B cell (primary cell): ENCODE results near the gene SHMT2. TPM values are rescaled to one million over a fixed set of nuclear protein-coding genes. Genes with fewer than 3 reads are reported as not detected.

Experiments used
- ATAC-seq: fragments of 200-7000 bp; cut with Tn5 transposase; one replicate; pipeline ENCODE4 v1.10.0; 2021; ENCODE audit warnings: low read depth, mild to moderate bottlenecking, moderate number of reproducible peaks, moderate library complexity
- CTCF ChIA-PET: fragments of 350-600 bp; sonication (Branson Sonifier 250); formaldehyde crosslinking; loops from one replicate; lab custom pipeline; 2021; ENCODE audit warnings: antibody characterized with exemption, inconsistent platforms; lab: Charles Lee
- POLR2A ChIA-PET: fragments of 350-600 bp; sonication (Branson Sonifier 250); formaldehyde crosslinking; loops from one replicate; lab custom pipeline; 2021; ENCODE audit warnings: antibody characterized with exemption; lab: Charles Lee
- DNase-seq: peaks from one replicate; pipeline ENCODE4 v3.0.0; 2013
- H2AFZ ChIP-seq: 2 replicates; pipeline ENCODE4 v1.6.1; 2012; ENCODE audit warnings: mild to moderate bottlenecking, low read depth, low read length; ENCODE audit not compliant: insufficient read depth, poor library complexity, severe bottlenecking
- H3K27ac ChIP-seq, 2 donors: 1 replicate in 1 of 2; 2 replicates in 1 of 2; pipeline ENCODE4 v1.5.1; 2012 to 2013; ENCODE audit warnings: low read length in 2 of 2, mild to moderate bottlenecking in 2 of 2, moderate library complexity in 1 of 2
- H3K27me3 ChIP-seq, 4 experiments: fragments of 200-600 bp in 1 of 4; sonication (generic) in 1 of 4; replicated peaks in 1 of 4; 1 replicate in 2 of 4; 2 replicates in 2 of 4; pipeline versions ENCODE4 v1.6.1 to v1.7.0; 2013 to 2016; ENCODE audit warnings: low read length in 3 of 4, mild to moderate bottlenecking in 2 of 4, mixed read lengths in 1 of 4, moderate library complexity in 1 of 4; ENCODE audit not compliant: insufficient read depth in 4 of 4, control insufficient read depth in 3 of 4; ENCODE audit errors: control extremely low read depth in 1 of 4
- H3K36me3 ChIP-seq, 2 experiments: replicated peaks in 1 of 2; 1 replicate in 1 of 2; 2 replicates in 1 of 2; pipeline versions ENCODE4 v1.6.1 to v1.7.1; 2013; ENCODE audit warnings: low read length in 1 of 2; ENCODE audit not compliant: insufficient read depth in 2 of 2, control insufficient read depth in 1 of 2; ENCODE audit errors: control extremely low read depth in 1 of 2, extremely low read depth in 1 of 2
- H3K4me1 ChIP-seq, 2 donors: fragments of 200-600 bp in 1 of 2; sonication (generic) in 1 of 2; 1 replicate in 1 of 2; 2 replicates in 1 of 2; pipeline versions ENCODE4 v1.5.1 to v1.6.1; 2013 to 2017; ENCODE audit warnings: low read length in 2 of 2; ENCODE audit not compliant: control insufficient read depth in 2 of 2, insufficient read depth in 2 of 2
- H3K4me2 ChIP-seq: replicated peaks from 2 replicates; pipeline ENCODE3; 2012; ENCODE audit warnings: mild to moderate bottlenecking, low read depth, low read length; ENCODE audit not compliant: poor library complexity, severe bottlenecking
- H3K4me3 ChIP-seq, 5 experiments: fragments of 200-600 bp in 1 of 5; sonication (generic) in 1 of 5; 1 replicate in 3 of 5; 2 replicates in 2 of 5; pipeline versions ENCODE4 v1.5.1 to v1.7.0; 2011 to 2016; ENCODE audit warnings: low read length in 4 of 5, mild to moderate bottlenecking in 4 of 5, low read depth in 2 of 5, control low read depth in 1 of 5, moderate library complexity in 1 of 5; ENCODE audit not compliant: insufficient read depth in 1 of 5; ENCODE audit errors: control extremely low read depth in 1 of 5, extremely low read depth in 1 of 5
- H3K79me2 ChIP-seq: fragments of 200-600 bp; sonication (generic); one replicate; pipeline ENCODE4 v1.6.0; 2016; ENCODE audit warnings: low read length; ENCODE audit not compliant: control insufficient read depth, insufficient read depth
- H3K9ac ChIP-seq: fragments of 200-600 bp; sonication (generic); 2 replicates; pipeline ENCODE4 v1.6.1; 2017; ENCODE audit warnings: mild to moderate bottlenecking, low read length, moderate library complexity
- H3K9me3 ChIP-seq, 3 donors: one replicate each; pipeline versions ENCODE4 v1.6.1 to v1.7.1; 2013; ENCODE audit warnings: low read length in 2 of 3; ENCODE audit not compliant: control insufficient read depth in 2 of 3, insufficient read depth in 1 of 3; ENCODE audit errors: control extremely low read depth in 1 of 3
- H4K20me1 ChIP-seq: 2 replicates; pipeline ENCODE4 v1.6.0; 2012; ENCODE audit warnings: mild to moderate bottlenecking, low read length; ENCODE audit not compliant: insufficient read depth, control insufficient read depth, poor library complexity, severe bottlenecking
- H3K27ac Mint-ChIP-seq: one replicate; pipeline ENCODE4 v1.8.0; 2021; ENCODE audit warnings: mixed read lengths
- H3K27me3 Mint-ChIP-seq: one replicate; pipeline ENCODE4 v1.8.0; 2021; ENCODE audit warnings: mixed read lengths
- H3K4me1 Mint-ChIP-seq: one replicate; pipeline ENCODE4 v1.8.0; 2021; ENCODE audit warnings: mixed read lengths
- H3K4me3 Mint-ChIP-seq: one replicate; pipeline ENCODE4 v1.8.0; 2021; ENCODE audit warnings: mixed read lengths
- H3K9me3 Mint-ChIP-seq: one replicate; pipeline ENCODE4 v1.8.0; 2022; ENCODE audit warnings: mixed read lengths; ENCODE audit not compliant: insufficient read depth
- EZH2 ChIP-seq: IDR thresholded peaks from 2 replicates; pipeline ENCODE4 v1.6.1; 2012; ENCODE audit warnings: borderline replicate concordance, low read depth, mild to moderate bottlenecking, moderate library complexity, low read length; ENCODE audit not compliant: insufficient read depth, poor library complexity, severe bottlenecking
- WGBS: methylation state at CpG from one replicate; pipeline ENCODE4 v1.1.5; 2013; ENCODE audit warnings: missing lambda C conversion rate; ENCODE audit not compliant: insufficient coverage; 5-methylcytosine and 5-hydroxymethylcytosine counted together
- intact Hi-C: fragments of 100-400 bp; cut with micrococcal nuclease; formaldehyde crosslinking; loops from one replicate; pipeline ENCODE4 v1.10.0; 2022
- polyA plus RNA-seq: library from polyadenylated mRNA; depleted of rRNA; stranded (reverse); fragments of >200 nt; gene quantifications from 2 replicates; pipeline ENCODE4 v1.2.3, GENCODE V29; 2012
- total RNA-seq, 2 donors: library from RNA; stranded (reverse); fragments of 120-200 nt in 1 of 2; gene quantifications; 1 replicate in 1 of 2; 2 replicates in 1 of 2; pipeline versions ENCODE4 v1.2.3 to v1.2.4, GENCODE V29; 2013 to 2022
- TF ChIP-seq, protein P1 (sequence below): fragments of 200-600 bp; IDR thresholded peaks from one replicate; pipeline ENCODE4 v1.8.0; 2022; ENCODE audit warnings: antibody characterized with exemption, mild to moderate bottlenecking

SHMT2 gene
- total and polyA plus RNA-seq, 2 donors (not counting 1 experiment from before 2014, with no cell fraction given), result 166 to 236 TPM

DNA sequence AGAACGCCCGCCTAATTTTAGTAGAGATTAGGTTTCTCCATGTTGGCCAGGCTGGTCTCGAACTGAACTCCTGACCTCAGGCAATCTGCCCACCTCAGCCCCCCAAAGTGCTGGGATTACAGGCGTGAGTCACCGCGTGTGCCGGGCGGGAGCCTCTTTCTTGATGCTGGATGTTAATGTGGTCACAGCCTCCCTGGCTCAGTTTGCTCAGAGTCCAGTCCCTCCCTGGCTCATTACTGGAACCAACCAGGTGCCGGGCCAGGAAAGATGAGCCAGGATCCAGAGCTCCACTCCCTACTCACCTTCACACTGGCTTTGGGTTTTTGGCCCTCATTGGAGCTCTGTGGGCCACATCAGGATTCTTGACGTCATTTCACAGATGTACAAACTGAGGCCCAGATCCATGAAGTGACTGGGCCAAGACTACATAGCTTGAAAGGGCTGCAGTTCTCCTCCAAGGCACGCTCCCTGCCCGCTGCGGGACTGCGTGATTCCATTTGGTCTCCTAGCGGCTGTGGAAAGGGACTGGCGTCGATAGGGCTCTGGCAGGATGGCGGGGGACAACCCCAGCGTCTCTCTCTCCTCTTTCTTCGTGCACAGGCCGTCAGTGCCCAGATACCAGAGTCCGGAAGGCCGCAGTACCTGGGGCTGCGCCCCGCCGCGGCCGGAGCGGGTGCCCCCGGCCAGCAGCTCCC, 5.1 kb upstream of the SHMT2 start:
- peak overlapping the region; percentile 34 for H3K4me3 Mint-ChIP-seq
- Histone ChIP-seq H2AFZ (peak overlapping the region; percentile 34), H3K36me3 (no peaks in the 10 kb centered on the region), H3K79me2 (peaks cover 14% of the 10 kb centered on the region), H3K9me3 (peaks cover 0 to 45% (median 0%) of the 10 kb centered on the region in 3 donors), H3K4me2 (peak overlapping the region; percentile 72), H4K20me1 (peaks cover 22% of the 10 kb centered on the region), H3K4me3 (no peak overlapping the region), H3K9ac (peak overlapping the region; percentile 24), H3K27ac (no peak overlapping the region), H3K27me3 (peaks cover 0 to 80% (median 51%) of the 10 kb centered on the region in 4 experiments), H3K4me1 (peaks cover 81 to 86% of the 10 kb centered on the region in 2 donors)
- ChIA-PET CTCF (interaction anchor here (0.6 to 31.1 kb wide), 3 partner anchors 8 to 108 kb away, joined by 3 to 838 read pairs (median 360); partner anchors contain the start of gene NXPH4), POLR2A (interaction anchor here (7.5 kb wide), 1 partner anchor 14 kb away, joined by 89 read pairs; a partner anchor contains a TSS)
- H3K9me3 Mint-ChIP-seq, result no peaks in the 10 kb centered on the region
- no peak for TF ChIP-seq EZH2
- TF ChIP-seq, protein P1, sequence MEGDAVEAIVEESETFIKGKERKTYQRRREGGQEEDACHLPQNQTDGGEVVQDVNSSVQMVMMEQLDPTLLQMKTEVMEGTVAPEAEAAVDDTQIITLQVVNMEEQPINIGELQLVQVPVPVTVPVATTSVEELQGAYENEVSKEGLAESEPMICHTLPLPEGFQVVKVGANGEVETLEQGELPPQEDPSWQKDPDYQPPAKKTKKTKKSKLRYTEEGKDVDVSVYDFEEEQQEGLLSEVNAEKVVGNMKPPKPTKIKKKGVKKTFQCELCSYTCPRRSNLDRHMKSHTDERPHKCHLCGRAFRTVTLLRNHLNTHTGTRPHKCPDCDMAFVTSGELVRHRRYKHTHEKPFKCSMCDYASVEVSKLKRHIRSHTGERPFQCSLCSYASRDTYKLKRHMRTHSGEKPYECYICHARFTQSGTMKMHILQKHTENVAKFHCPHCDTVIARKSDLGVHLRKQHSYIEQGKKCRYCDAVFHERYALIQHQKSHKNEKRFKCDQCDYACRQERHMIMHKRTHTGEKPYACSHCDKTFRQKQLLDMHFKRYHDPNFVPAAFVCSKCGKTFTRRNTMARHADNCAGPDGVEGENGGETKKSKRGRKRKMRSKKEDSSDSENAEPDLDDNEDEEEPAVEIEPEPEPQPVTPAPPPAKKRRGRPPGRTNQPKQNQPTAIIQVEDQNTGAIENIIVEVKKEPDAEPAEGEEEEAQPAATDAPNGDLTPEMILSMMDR, result no peak
- peaks cover 71% of the 10 kb centered on the region for H3K4me1 Mint-ChIP-seq
- WGBS, result 28% methylated on average over 25 of the region's 30 CpGs
- no peak for DNase-seq
- H3K27me3 Mint-ChIP-seq, result peaks cover 46% of the 10 kb centered on the region
- H3K27ac Mint-ChIP-seq, result no peak overlapping the region
- intact Hi-C loops, result no loop called here
- no peak for ATAC-seq
